ENCODE measurements around the gene TLL1. TPM values are rescaled to one million over a fixed set of nuclear protein-coding genes. Genes with fewer than 3 reads are reported as not detected.

The TLL1 gene
- total and polyA plus RNA-seq, 9 donors: 1.1 to 3.9 (median 2.6) TPM

DNA sequence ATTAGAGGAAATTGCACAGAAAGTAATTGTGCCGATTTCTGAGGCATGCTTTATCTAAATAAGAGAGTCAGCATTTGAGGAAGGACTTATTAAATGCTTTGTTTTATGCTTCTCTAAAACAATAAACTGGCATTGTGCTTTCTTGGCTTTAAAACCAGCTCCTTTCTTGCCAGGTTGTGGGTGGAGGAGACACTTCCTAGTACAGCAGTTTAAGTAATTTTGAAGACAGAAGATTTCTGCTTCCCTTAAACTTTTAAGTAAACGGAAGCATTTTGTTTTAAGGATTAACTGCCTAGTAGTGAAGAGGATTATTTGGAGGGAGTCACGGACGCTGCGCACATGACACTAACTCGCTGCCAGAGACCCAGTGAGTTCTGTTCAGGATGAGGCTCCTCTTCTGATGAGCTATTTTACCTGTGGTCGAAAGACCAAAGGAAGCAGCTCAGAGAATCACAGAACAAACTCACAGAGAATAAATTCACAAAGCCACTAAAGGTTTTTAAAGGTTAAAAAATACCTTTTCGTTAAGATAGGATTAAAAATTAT lies 169.5 kb downstream of the TLL1 start:
- H3K36me3 ChIP-seq (ENCODE audit: control insufficient read depth, insufficient read depth, low read length): no peaks in the 10 kb centered on the region
- 40% methylated on average over 1 of the region's 8 CpGs for WGBS (ENCODE audit: insufficient coverage)
- no peaks in the 10 kb centered on the region for H3K27me3 ChIP-seq (ENCODE audit: control insufficient read depth, insufficient read depth, low read length)
- no peaks in the 10 kb centered on the region for H3K4me1 ChIP-seq (ENCODE audit: control insufficient read depth, insufficient read depth, low read length)
- H3K4me3 ChIP-seq (ENCODE audit: low read length): no peak overlapping the region
- no peaks in the 10 kb centered on the region for H3K9me3 ChIP-seq (replicated peaks; ENCODE audit: control insufficient read depth, low read depth, low read length)
- no peak overlapping the region for H3K27ac ChIP-seq (ENCODE audit: low read length)
- peak; percentile 22 for DNase-seq

- WGBS (ENCODE audit: insufficient coverage): 80% methylated on average over 4 of the region's 6 CpGs
- H3K27ac ChIP-seq (ENCODE audit: low read length): no peak overlapping the region
Observed at GRCh38 chr4:166043801-166044200, 170.8 kb downstream of the TLL1 start.

DNA sequence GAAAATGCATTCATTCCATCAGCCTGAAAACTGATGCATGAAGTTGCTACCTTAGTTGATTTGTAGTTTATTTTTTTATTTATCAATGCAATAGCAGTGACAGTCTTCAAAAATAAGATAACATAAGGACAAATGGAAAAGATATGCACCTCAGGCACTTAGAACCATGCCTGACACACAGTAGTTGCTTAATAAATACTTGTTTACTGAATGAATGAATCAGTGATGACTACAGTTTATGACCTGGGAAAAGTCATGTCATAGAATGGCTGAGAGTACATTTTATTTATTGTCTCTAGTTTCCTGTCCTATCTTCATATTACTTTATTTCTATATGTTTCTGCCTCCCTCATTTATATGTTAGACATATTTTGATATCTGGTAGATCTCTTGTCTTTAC lies 171.8 kb downstream of the TLL1 start:
- Histone ChIP-seq H3K9me3 (replicated peaks; ENCODE audit: control insufficient read depth, low read depth, low read length) (no peaks in the 10 kb centered on the region), H3K36me3 (ENCODE audit: control insufficient read depth, insufficient read depth, low read length) (no peaks in the 10 kb centered on the region), H3K4me1 (ENCODE audit: control insufficient read depth, insufficient read depth, low read length) (no peaks in the 10 kb centered on the region), H3K27ac (ENCODE audit: low read length) (no peak overlapping the region), H3K27me3 (ENCODE audit: control insufficient read depth, insufficient read depth, low read length) (no peaks in the 10 kb centered on the region), H3K4me3 (ENCODE audit: low read length) (no peak overlapping the region)
- DNase-seq: no peak

More at GRCh38 chr4:166043801-166044200, 170.8 kb downstream of the TLL1 start:
- Histone ChIP-seq H3K36me3 (ENCODE audit: control insufficient read depth, insufficient read depth, low read length) (no peaks in the 10 kb centered on the region), H3K4me3 (ENCODE audit: low read length) (no peak overlapping the region), H3K4me1 (ENCODE audit: control insufficient read depth, insufficient read depth, low read length) (no peaks in the 10 kb centered on the region), H3K27me3 (ENCODE audit: control insufficient read depth, insufficient read depth, low read length) (no peaks in the 10 kb centered on the region), H3K9me3 (replicated peaks; ENCODE audit: control insufficient read depth, low read depth, low read length) (no peaks in the 10 kb centered on the region)
- DNase-seq: no peak

GRCh38 chr4:166045457-166045856 lies 172.4 kb downstream of the TLL1 start:
- no peak overlapping the region for H3K27ac ChIP-seq (ENCODE audit: low read length)
- H3K4me3 ChIP-seq (ENCODE audit: low read length): no peak overlapping the region
- DNase-seq: no peak
- H3K36me3 ChIP-seq (ENCODE audit: control insufficient read depth, insufficient read depth, low read length): no peaks in the 10 kb centered on the region
- H3K9me3 ChIP-seq (replicated peaks; ENCODE audit: control insufficient read depth, low read depth, low read length): no peaks in the 10 kb centered on the region
- H3K27me3 ChIP-seq (ENCODE audit: control insufficient read depth, insufficient read depth, low read length): no peaks in the 10 kb centered on the region
- 86% methylated on average over 9 of the region's 9 CpGs for WGBS (ENCODE audit: insufficient coverage)
- H3K4me1 ChIP-seq (ENCODE audit: control insufficient read depth, insufficient read depth, low read length): no peaks in the 10 kb centered on the region

- WGBS (ENCODE audit: insufficient coverage): 88% methylated on average over 1 of the region's 5 CpGs
- H3K27me3 ChIP-seq (ENCODE audit: control insufficient read depth, insufficient read depth, low read length): no peaks in the 10 kb centered on the region
- H3K36me3 ChIP-seq (ENCODE audit: control insufficient read depth, insufficient read depth, low read length): no peaks in the 10 kb centered on the region
- H3K27ac ChIP-seq (ENCODE audit: low read length): no peak overlapping the region
- DNase-seq: no peak
- H3K4me3 ChIP-seq (ENCODE audit: low read length): no peak overlapping the region
- H3K9me3 ChIP-seq (replicated peaks; ENCODE audit: control insufficient read depth, low read depth, low read length): no peaks in the 10 kb centered on the region
- no peaks in the 10 kb centered on the region for H3K4me1 ChIP-seq (ENCODE audit: control insufficient read depth, insufficient read depth, low read length)
Observed at GRCh38 chr4:166049036-166049435, 176.0 kb downstream of the TLL1 start.

GRCh38 chr4:166064721-166065120 lies 191.7 kb downstream of the TLL1 start:
- H3K27me3 ChIP-seq (ENCODE audit: control insufficient read depth, insufficient read depth, low read length): no peaks in the 10 kb centered on the region
- H3K4me1 ChIP-seq (ENCODE audit: control insufficient read depth, insufficient read depth, low read length): no peaks in the 10 kb centered on the region
- H3K36me3 ChIP-seq (ENCODE audit: control insufficient read depth, insufficient read depth, low read length): no peaks in the 10 kb centered on the region
- peak; percentile 57 for DNase-seq
- H3K4me3 ChIP-seq (ENCODE audit: low read length): no peak overlapping the region
- H3K27ac ChIP-seq (ENCODE audit: low read length): no peak overlapping the region
- no peaks in the 10 kb centered on the region for H3K9me3 ChIP-seq (replicated peaks; ENCODE audit: control insufficient read depth, low read depth, low read length)

- peak; percentile 6 for DNase-seq
Observed at GRCh38 chr4:166065324-166065723, 192.3 kb downstream of the TLL1 start.

GRCh38 chr4:166066936-166067335 lies 193.9 kb downstream of the TLL1 start:
- DNase-seq: no peak
- H3K27ac ChIP-seq (ENCODE audit: low read length): no peak overlapping the region
- no peak overlapping the region for H3K4me3 ChIP-seq (ENCODE audit: low read length)
- H3K9me3 ChIP-seq (replicated peaks; ENCODE audit: control insufficient read depth, low read depth, low read length): no peaks in the 10 kb centered on the region
- no peaks in the 10 kb centered on the region for H3K4me1 ChIP-seq (ENCODE audit: control insufficient read depth, insufficient read depth, low read length)
- WGBS (ENCODE audit: insufficient coverage): no CpG with 5 or more reads among the region's 1 CpG
- H3K36me3 ChIP-seq (ENCODE audit: control insufficient read depth, insufficient read depth, low read length): no peaks in the 10 kb centered on the region
- H3K27me3 ChIP-seq (ENCODE audit: control insufficient read depth, insufficient read depth, low read length): no peaks in the 10 kb centered on the region

More at GRCh38 chr4:166065324-166065723, 192.3 kb downstream of the TLL1 start:
- H3K27me3 ChIP-seq (ENCODE audit: control insufficient read depth, insufficient read depth, low read length): no peaks in the 10 kb centered on the region
- WGBS (ENCODE audit: insufficient coverage): no CpG with 5 or more reads among the region's 2 CpGs
- no peak overlapping the region for H3K27ac ChIP-seq (ENCODE audit: low read length)
- H3K9me3 ChIP-seq (replicated peaks; ENCODE audit: control insufficient read depth, low read depth, low read length): no peaks in the 10 kb centered on the region
- H3K4me1 ChIP-seq (ENCODE audit: control insufficient read depth, insufficient read depth, low read length): no peaks in the 10 kb centered on the region
- H3K36me3 ChIP-seq (ENCODE audit: control insufficient read depth, insufficient read depth, low read length): no peaks in the 10 kb centered on the region
- H3K4me3 ChIP-seq (ENCODE audit: low read length): no peak overlapping the region

- no peak overlapping the region for H3K27ac ChIP-seq (ENCODE audit: low read length)
- no CpG with 5 or more reads among the region's 1 CpG for WGBS (ENCODE audit: insufficient coverage)
- no peaks in the 10 kb centered on the region for H3K9me3 ChIP-seq (replicated peaks; ENCODE audit: control insufficient read depth, low read depth, low read length)
Observed at GRCh38 chr4:166067915-166068314, 194.9 kb downstream of the TLL1 start.

GRCh38 chr4:166073783-166074182 lies 200.7 kb downstream of the TLL1 start:
- no peaks in the 10 kb centered on the region for H3K27me3 ChIP-seq (ENCODE audit: control insufficient read depth, insufficient read depth, low read length)
- H3K27ac ChIP-seq (ENCODE audit: low read length): no peak overlapping the region
- 100% methylated on average over 3 of the region's 6 CpGs for WGBS (ENCODE audit: insufficient coverage)
- H3K36me3 ChIP-seq (ENCODE audit: control insufficient read depth, insufficient read depth, low read length): no peaks in the 10 kb centered on the region
- no peak overlapping the region for H3K4me3 ChIP-seq (ENCODE audit: low read length)
- H3K4me1 ChIP-seq (ENCODE audit: control insufficient read depth, insufficient read depth, low read length): no peaks in the 10 kb centered on the region
- DNase-seq: no peak
- no peaks in the 10 kb centered on the region for H3K9me3 ChIP-seq (replicated peaks; ENCODE audit: control insufficient read depth, low read depth, low read length)

More at GRCh38 chr4:166067915-166068314, 194.9 kb downstream of the TLL1 start:
- Histone ChIP-seq H3K27me3 (ENCODE audit: control insufficient read depth, insufficient read depth, low read length) (no peaks in the 10 kb centered on the region), H3K36me3 (ENCODE audit: control insufficient read depth, insufficient read depth, low read length) (no peaks in the 10 kb centered on the region), H3K4me1 (ENCODE audit: control insufficient read depth, insufficient read depth, low read length) (no peaks in the 10 kb centered on the region), H3K4me3 (ENCODE audit: low read length) (no peak overlapping the region)
- no peak for DNase-seq

- no peaks in the 10 kb centered on the region for H3K9me3 ChIP-seq (replicated peaks; ENCODE audit: control insufficient read depth, low read depth, low read length)
- no peaks in the 10 kb centered on the region for H3K4me1 ChIP-seq (ENCODE audit: control insufficient read depth, insufficient read depth, low read length)
- no peaks in the 10 kb centered on the region for H3K36me3 ChIP-seq (ENCODE audit: control insufficient read depth, insufficient read depth, low read length)
- H3K27me3 ChIP-seq (ENCODE audit: control insufficient read depth, insufficient read depth, low read length): no peaks in the 10 kb centered on the region
- DNase-seq: no peak
- no CpG with 5 or more reads among the region's 1 CpG for WGBS (ENCODE audit: insufficient coverage)
- no peak overlapping the region for H3K4me3 ChIP-seq (ENCODE audit: low read length)
- no peak overlapping the region for H3K27ac ChIP-seq (ENCODE audit: low read length)
Observed at GRCh38 chr4:166075599-166075998, 202.6 kb downstream of the TLL1 start.
